Right kidney (tissue), 9 donors: Measurements from ENCODE around the gene C10orf53.
A peak's percentile ranks its signal among the peaks of the same experiment; 100 is the strongest.

Experiments used
- DNase-seq: peaks from one replicate; pipeline ENCODE4 v3.0.0-alpha.2; 2016
- long read RNA-seq, 8 donors: transcript quantifications; one replicate each; lab custom pipeline, GENCODE V29; 2026

C10orf53 gene, protein sequence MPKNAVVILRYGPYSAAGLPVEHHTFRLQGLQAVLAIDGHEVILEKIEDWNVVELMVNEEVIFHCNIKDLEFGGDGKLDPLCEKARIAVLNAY
- long read RNA-seq, donor 1 = 0 reads
- long read RNA-seq, donor 2 = 0 reads
- long read RNA-seq, donor 3 = 0 reads
- long read RNA-seq, donor 4 = 0 reads
- long read RNA-seq, donor 5 = 0 reads
- long read RNA-seq, donor 6 = 0 reads
- long read RNA-seq, donor 7 = 0 reads
- long read RNA-seq, donor 8 = 0 reads

DNA sequence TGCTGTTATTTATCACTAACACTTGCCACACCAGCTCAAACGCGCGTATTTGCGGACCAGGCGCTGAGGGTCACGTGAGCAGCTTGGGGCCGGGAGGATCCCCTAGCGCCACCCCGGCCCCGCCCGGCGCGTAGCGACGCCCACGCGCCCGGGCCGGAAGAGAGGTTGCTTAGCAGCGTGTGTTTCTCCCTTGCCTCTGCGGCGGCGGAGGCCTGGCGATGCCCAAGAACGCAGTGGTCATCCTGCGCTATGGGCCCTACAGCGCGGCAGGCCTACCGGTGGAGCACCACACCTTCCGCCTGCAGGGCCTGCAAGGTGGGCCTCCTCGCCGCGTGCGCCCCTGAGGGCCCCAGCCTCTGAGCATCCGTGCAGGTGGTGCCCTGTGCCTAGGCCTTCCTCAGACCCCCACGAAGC, at the start of gene C10orf53:
TSS of gene C10orf53 (plus strand) at position 172 of the 414 bp plus-strand sequence. CDS start at position 219, 47 bp downstream.
- DNase-seq = peak; percentile 27

DNA sequence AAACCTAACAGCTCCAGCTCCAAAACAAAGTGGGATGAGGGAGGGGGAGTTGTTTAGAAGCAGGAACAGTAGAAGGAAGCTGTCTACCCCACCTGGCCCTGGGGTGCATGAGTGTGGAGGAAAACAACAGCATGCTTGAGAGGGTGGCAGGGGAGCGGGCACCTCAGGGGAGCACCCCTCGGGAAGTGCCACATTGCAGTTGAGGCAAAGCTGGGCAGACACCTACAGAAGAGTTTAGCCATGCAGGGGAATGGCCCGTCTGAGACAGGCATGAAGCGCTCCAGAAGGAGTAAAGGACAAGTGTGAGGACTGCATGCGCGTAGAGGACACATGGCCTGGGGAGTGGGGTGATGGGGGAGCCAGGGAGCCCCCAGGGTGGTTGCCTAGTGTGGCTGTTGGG, 47.5 kb upstream of the C10orf53 start:
- DNase-seq = no peak

DNA sequence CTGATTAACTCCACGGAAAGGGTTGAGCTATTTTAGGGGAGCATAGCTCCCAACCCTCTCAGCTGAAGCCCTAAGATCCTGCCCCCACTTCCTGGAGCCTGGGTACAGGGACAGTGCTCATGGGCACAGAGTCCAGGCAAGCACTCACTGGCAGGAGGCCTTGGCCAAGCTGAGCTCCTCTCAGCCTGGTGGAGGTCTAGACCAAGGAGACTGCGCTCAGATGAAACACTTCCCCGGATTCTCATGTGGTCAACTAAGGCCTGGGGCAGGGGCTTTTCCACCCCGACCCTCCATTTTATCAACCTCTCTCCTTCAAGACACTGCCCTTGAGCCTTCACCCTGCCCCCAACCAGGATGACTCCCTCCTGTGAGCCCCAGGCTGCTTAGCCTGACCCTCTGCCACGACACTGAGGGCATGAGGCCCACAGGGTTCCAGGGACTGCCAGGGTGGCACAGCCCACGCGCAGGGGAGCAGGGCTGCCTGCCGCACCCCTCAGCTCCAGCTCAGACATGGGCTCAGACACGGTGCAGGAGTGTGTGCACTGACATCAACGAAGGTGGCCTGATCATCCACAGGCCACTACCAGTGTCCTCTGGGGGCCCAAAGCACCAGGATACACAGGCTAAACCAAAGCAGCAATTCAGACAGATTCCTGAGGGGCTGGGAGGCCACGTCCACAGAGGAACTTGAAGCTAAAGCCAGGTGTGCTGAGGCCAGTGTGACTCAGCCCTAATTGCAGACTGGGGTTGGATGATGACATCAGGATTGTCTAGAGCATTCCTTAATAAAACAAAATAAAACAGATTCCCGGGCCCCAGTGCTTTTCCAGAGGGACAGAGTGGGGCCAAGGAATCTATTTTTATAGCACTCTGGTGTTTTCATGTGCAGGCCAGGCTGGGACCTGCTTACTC, 46.8 kb upstream of the C10orf53 start:
- DNase-seq = no peak

DNA sequence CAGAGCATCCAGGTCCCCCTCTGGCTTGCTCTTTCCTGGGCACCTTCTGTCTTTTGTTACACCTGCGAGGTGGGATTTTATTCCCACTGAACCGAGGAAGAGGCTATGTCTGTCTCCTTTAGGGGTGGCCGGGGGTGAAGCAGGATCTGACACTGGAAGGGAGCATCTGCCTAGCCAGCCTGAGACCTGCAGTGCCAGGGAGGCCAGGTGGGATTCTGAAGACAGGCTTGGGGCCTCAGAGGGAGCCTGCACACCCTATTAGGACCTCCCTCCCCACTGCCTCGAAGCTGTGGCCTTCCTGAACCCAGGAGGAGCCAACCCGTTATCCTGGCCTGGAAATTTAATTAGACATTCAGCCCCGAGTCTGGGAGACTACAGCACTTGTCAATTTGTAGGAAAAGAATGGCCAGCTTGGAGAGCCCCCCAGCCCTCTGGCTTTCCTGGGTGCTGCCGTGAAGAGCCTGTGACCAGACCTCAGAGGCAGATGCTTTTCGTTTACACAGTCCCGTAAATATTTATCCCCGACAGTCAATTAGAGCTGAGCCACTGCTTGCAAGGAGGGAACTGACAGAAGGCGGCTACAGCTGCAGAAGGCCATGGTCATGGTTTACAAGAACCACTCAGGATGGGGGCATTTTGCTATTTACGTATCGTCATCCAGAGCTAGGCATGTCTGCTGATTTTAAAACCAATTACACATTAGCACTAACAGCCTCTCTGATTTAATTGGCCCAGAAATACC, 46.0 kb upstream of the C10orf53 start:
- no peak for DNase-seq

DNA sequence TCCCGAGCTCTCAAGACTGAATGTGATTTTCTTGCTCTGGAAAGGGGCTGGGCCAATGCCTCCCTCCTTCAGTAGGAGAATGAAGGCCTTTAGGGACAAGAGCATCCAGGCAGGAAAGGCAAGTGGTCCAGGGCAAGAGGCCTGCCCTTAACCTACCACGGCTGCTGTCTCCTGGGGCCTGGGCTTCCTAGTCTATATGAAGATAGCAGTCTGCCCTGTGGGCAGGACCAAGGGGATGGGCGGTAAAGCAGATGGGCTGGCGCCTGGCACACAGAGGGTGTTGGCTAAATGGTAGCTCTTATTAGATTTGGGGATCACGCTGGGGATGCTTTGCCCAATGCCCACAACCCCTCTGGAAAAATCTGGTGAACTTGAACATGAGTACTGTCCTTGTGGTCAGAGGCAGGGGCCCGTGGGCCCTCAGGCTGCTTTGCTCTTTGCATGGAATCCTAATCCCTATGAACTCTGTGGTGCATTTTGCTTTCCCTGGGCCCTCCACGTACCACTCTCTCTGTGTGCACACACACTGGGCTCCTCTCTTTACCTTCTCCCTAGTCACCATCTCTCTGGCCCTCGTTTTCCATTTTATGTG, 45.3 kb upstream of the C10orf53 start:
- DNase-seq = no peak

DNA sequence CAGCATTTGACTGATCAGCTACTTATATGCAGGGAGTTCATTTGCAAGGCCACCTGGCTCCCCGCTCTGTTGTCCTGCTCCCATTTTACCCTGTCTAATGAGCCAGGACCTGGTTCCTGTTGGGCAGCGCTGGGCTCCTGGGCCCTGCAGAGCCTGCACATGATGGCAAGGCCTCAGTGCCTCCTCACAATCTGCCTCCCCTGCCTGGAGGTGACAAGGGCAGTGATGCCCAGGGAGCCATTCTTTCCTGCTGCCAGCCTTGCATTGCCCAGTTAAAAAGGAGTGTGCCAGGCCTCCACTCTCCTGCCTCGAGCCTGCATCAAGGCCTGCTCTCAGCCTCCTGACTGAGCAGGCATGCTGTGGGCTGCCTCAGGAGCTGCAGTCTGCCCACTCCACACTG, 37.1 kb upstream of the C10orf53 start:
- no peak for DNase-seq

DNA sequence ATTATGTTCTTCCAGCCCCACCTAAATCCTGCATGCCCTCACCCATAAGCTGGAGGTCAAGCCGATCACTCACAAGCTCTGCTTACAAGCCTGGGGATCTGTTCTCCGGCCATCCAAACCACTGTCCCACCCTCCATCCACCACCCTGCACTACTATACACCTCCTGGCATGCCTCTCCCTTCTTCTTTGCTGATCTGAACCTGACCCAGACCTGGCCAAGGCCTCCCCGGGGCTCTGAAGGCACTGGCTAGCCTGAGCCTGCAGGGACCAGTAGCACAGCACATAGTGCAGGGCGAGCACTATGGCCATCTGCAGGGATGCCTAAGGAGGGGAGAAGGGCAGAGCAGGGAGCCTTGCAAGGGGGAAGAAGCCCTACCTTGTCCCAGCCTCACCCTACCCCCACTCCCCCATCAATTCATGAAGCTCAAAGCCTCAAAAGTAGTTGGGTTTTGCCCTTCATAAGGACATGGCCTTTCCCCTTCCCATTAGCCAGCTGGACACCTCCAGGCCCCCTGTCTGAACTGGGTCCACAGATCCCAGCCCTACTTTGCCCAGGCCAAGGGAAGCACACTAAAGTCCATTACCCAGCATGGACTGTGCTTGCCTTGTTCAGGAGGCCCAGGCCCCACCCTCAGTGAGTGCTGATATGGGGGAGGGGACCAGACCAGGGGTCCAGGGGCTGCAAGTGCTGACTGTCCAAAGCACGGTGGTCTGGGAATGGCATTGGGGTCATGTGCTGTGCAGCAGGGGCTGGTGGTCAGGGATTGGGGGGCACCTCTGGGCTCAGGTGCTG, 36.0 kb upstream of the C10orf53 start:
- DNase-seq = no peak

DNA sequence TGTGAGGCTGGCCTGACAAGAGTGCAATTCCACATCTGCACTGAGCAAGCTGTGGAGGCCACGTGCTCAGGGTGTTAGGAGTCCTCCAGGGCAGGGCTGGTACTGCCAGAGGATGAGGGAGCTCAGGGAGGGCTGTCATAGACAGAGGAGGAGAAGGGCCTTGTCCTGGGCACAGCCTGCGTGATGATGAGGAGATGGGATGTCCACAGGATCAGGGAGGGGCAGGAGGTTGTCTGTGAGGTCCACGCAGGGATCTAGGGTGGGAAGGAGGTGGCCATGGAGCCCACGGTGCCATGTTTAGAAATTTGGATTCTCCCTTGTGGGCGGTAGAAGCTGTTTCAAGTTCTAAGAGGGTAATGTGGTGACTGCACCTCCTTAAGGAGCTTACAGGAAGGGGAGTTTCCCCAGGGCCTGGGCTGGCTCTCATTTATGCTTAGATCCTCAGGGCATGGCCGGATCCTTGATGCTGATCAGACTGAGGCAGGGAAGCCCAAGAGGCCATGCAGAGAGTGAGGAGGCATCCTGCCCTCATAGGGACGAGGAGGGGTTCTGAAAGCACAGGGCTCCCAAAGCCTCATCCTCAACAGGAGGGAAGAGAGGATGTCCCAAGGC, 35.3 kb upstream of the C10orf53 start:
- no peak for DNase-seq

DNA sequence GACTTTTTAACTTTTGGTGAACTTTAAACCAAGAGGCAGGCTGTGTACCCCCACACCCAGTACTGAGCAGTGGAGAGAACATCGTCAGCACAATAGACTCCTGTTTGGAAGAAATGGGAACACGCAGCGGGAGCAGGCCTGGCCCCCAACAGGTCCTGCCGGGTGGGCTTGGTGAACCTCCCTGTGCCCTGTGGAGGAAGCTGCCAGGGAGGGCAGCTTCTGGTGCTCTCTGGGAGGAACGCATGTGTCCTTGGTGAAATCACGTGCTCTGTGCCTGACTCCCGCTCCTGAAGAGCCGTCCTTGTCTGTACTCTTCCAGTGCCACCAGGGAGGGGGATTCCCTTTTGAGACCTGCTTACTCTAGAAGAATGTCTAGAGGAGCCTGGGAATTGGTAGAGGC, 34.0 kb upstream of the C10orf53 start:
- no peak for DNase-seq

DNA sequence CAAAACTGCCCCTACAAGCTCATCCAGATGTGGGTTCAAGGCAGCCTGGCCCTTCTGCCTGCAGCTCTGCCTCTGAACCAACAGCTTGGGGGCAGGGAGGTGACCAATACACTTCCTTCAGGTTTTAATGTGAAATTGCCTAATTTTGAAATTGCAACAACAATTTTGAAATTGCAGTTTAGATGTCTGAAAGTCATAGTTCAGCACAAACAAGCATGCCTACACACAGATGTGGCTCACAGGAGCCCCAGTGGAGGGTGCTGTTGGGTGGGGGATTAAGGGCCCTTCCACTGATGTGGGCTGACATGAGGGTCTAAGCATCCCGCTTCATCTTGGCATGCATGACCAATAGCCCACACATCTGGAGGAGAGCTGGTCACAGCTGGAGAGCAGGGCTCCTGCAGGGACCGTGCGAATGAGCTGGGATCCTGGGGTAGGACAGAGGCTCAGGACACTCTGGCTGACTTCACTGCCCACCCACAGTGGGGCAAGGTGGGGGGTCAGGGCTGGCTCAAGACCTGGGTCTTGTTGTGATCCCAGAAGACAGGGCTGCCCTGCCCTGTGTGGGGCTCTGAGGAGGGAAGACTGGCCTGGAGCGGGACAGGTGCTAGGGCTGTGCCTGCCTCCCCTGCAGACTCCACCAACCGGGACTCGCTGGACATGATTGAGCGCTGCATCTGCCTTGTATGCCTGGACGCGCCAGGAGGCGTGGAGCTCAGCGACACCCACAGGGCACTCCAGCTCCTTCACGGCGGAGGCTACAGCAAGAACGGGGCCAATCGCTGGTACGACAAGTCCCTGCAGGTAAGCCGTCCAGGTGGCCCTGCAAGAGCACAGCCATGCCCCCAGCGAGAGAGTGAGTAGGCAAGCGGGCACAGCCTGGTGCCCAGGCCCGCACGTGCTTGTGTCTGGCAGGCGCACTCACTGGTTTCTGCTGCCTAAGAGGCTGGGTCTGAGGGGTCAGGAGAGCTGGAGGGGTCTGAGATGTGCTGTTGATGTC, 33.3 kb upstream of the C10orf53 start:
- DNase-seq = no peak

DNA sequence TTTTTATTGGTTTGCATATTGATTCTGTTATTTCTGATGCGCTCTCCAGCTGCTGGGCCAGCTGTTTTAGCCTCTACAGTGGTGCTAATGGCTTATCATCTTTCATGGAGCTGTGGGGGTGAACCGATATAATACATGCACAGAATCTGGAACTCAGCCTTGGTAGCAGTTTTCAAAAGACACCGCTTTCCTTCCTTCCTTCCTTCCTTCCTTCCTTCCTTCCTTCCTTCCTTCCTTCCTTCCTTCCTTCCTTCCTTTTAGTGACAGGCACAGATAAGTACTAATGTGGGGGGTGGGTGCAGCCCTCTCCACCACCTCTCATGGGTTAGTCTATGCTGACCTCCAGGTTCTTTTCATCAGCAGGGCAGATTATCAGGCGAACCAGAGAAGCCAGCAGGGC, 31.9 kb upstream of the C10orf53 start:
- DNase-seq = no peak

DNA sequence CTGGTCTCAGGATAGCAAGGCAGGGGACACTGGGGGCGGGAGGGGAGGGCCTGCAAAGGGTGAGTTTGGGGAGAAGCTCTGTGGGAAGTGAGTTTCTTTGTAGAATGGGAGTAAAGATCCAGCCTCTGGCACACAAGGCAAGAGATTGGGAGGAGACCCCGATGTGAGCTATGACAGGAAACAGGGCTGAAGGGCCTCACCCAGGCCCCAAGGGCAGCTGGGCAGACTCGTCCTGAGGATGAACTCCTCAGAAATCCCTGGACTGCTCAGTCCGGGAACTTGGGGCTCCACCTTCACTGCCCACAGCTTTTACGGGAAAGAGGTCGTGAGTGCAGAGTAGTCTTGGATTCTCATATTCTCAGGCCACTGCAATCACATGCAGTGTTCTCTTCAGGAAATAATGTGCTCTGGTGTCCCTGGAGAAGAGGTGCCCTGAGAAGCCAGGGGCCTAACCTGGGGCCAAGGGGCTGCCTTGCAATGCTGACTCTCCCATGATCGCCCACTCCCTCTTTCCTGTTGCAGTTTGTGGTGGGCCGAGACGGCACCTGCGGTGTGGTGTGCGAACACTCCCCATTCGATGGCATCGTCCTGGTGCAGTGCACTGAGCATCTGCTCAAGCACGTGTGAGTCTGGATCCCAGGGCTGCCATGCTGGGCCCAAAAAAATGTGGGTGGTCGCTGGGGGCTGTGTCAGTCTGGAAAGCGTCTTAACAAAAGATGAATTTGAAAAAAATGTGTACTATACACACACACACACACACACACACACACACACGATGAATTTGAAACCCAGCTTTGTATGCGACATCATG, 31.3 kb upstream of the C10orf53 start:
- no peak for DNase-seq

DNA sequence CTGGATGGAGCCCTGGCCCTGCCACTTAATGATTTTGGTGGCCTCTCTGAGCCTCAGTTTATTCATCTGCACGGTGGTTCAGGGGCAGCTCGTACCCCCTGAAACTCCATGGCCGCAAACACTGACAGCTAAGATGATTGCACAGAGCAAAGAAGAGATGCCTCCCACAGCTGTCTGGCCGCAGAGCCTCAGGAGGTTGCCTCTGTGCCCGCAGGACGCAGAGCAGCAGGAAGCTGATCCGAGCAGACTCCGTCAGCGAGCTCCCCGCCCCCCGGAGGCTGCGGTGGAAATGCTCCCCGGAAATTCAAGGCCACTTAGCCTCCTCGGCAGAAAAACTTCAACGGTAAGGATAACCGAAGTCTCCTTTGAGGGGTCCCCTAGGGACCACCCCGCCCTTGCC, 30.2 kb upstream of the C10orf53 start:
- no peak for DNase-seq

DNA sequence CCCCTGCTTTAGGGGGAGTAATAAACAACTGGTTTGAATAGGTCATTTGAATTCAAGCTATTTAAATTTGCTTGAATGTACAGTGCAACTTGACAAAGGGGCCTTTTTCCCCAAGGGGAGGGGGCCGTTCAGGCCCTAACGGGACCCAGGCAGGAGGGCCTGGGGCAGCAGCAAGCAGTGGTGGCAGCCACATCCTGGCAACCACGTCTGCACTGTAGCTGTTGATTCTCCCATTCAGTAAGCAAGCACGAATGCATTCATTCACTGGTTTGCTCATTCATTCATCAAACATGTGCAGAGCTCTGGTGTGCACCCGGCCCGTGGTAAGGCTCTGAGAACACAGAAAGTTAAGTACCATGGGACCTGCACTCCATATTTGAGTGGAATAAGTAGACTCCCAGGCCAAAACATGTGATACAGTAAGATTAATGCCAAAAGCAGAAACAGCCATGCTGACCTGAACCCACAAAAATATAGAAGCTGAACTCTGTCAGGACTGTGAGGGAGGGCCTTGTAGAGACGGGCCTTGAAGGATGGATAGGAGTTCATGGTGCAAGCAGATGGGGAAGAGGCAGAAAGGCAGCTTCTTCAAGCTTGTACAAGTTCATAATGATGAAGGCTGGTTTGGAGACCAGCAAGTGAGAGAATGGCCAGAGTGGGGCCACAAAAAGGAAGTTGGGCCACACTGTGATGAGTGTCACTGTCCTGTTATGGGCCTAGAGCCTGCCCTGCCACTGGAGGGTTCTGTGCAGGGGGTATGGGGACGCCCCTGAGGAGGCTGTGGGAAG, 29.3 kb upstream of the C10orf53 start:
- no peak for DNase-seq

DNA sequence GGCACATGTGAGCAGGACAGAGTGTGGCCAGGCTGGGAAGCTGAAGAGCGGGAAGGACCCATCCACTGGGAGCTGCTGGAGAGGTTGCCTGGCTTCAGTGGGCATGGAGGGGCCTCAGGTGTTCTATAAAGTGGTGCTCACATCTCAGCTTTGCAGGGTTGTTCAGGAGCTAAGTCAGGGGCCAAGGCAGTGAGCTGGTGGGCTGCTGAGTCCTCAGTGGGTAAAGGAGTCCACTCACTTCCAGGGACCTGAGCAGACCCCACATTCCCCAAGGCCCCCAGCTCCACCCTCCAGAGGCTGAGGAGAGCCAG, 28.8 kb upstream of the C10orf53 start:
- no peak for DNase-seq

DNA sequence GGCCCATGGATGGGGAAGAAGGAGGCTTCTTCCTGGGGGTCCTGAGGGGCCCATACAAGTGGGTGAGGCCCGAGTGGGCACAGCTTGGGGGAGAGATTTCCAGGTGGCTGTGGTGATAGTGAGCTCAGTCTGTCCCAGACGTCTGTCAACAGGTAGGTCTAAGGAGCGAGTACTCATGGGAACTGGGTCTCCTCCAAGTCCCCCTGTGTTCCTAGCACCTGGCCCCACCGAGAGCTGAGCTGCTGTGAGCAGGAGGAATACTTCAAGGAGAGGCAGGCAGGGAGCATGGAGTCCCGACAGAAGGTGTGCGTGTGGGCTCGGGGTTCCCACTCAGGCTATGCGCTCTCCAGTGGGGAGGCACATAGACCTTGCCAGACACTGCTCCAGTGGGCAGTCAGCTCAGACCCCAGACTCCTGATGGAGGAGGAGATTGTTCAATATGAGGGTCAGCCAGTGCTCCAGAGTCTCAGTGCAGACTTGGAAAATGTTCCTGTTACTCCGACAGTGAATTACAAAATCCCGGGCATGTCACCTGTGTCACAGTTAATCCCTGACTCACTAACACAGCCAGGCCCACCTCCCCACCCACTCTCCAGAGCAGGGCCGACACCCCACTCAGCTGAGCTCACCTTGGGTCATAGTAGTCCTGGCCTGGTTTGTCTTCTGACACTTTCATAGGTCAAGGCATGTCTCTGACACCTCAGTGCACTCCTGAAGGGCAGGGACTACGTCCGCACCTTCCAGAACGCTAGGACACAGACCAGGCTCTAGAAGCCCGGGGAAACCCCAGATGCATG, 28.2 kb upstream of the C10orf53 start:
- no peak for DNase-seq

DNA sequence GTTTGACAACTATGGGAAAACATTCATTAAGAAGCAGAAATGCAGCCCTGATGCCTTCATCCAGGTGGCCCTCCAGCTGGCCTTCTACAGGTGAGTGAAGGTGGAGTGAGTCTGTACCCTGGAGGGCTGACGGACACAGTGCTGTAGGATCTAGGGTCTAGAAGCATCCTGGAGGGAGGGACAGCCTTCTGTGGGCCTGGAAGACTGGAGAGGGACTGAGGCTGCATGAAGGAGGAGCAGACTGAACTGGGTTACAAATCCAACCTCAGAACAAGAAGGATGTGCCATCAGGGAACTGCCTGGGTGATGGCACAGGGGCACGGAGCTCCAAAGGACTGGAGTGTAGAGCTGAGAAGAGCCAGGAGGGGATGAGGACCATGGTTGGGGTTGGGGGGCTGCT, 27.5 kb upstream of the C10orf53 start:
- DNase-seq = no peak
